ENCODE measurements around the gene PRDM2.

- TF ChIP-seq POLR2AphosphoS5 (IDR thresholded peaks at IDR 0.05) = no peak
- TF ChIP-seq POLR2A (IDR thresholded peaks at IDR 0.05) = no peak
- TF ChIP-seq, protein P1, sequence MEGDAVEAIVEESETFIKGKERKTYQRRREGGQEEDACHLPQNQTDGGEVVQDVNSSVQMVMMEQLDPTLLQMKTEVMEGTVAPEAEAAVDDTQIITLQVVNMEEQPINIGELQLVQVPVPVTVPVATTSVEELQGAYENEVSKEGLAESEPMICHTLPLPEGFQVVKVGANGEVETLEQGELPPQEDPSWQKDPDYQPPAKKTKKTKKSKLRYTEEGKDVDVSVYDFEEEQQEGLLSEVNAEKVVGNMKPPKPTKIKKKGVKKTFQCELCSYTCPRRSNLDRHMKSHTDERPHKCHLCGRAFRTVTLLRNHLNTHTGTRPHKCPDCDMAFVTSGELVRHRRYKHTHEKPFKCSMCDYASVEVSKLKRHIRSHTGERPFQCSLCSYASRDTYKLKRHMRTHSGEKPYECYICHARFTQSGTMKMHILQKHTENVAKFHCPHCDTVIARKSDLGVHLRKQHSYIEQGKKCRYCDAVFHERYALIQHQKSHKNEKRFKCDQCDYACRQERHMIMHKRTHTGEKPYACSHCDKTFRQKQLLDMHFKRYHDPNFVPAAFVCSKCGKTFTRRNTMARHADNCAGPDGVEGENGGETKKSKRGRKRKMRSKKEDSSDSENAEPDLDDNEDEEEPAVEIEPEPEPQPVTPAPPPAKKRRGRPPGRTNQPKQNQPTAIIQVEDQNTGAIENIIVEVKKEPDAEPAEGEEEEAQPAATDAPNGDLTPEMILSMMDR (IDR thresholded peaks at IDR 0.05) = no peak
Measured at GRCh38 chr1:13731897-13732296, 31.9 kb downstream of the PRDM2 start.
